Kidney (tissue), 14 donors: ENCODE data around the gene RGS12. TPM values are rescaled to one million over a fixed set of nuclear protein-coding genes. Genes with fewer than 3 reads are reported as not detected.

Experiments used
- DNase-seq, 5 donors: peaks; one replicate each; pipeline ENCODE4 v3.0.0-alpha.2; 2013 to 2020
- FAIRE-seq: peaks from 2 replicates; lab custom pipeline; 2012; peaks lifted over from hg19 to GRCh38; lab: Jason Lieb, UNC
- H3K27ac ChIP-seq, 2 donors: one replicate each; pipeline ENCODE4 v1.7.0; 2013; ENCODE audit warnings: low read depth in 2 of 2, low read length in 2 of 2, inconsistent platforms in 1 of 2
- H3K27me3 ChIP-seq: one replicate; pipeline ENCODE4 v1.7.1; 2013; ENCODE audit warnings: low read length, inconsistent platforms; ENCODE audit not compliant: control insufficient read depth, insufficient read depth
- H3K36me3 ChIP-seq, 3 donors: one replicate each; pipeline versions ENCODE4 v1.7.0 to v1.7.1; 2013; ENCODE audit warnings: low read length in 3 of 3, control low read depth in 1 of 3, inconsistent platforms in 1 of 3; ENCODE audit not compliant: insufficient read depth in 3 of 3, control insufficient read depth in 2 of 3
- H3K4me1 ChIP-seq, 3 donors: one replicate each; pipeline versions ENCODE4 v1.7.0 to v1.7.1; 2013; ENCODE audit warnings: low read length in 3 of 3, inconsistent platforms in 1 of 3, low read depth in 1 of 3; ENCODE audit not compliant: control insufficient read depth in 2 of 3, insufficient read depth in 2 of 3
- H3K4me3 ChIP-seq, 3 donors: one replicate each; pipeline versions ENCODE4 v1.7.0 to v1.8.1; 2013; ENCODE audit warnings: low read length in 3 of 3, control low read depth in 1 of 3, inconsistent platforms in 1 of 3
- H3K9ac ChIP-seq, 3 donors: one replicate each; pipeline versions ENCODE4 v1.7.0 to v1.7.1; 2013; ENCODE audit warnings: low read length in 3 of 3, control low read depth in 1 of 3, inconsistent platforms in 1 of 3
- H3K9me3 ChIP-seq, 3 donors: one replicate each; pipeline versions ENCODE4 v1.7.0 to v1.7.1; 2013; ENCODE audit warnings: low read length in 3 of 3, control low read depth in 1 of 3, inconsistent platforms in 1 of 3; ENCODE audit not compliant: control insufficient read depth in 2 of 3, insufficient read depth in 1 of 3
- intact Hi-C: fragments of 100-400 bp; cut with DNase I; formaldehyde crosslinking; loops from one replicate; pipeline ENCODE4 v1.11.1; 2022
- polyA plus RNA-seq: library from polyadenylated mRNA; stranded (reverse); fragments of 350-450 nt; fragmentation: Illumina TruSeq; extraction: RNeasy Lipid Tissue Mini Kit (QIAGEN cat#74804); gene quantifications from one replicate; pipeline ENCODE4 v1.2.3, GENCODE V29; 2014; ENCODE audit warnings: low read depth, low replicate concordance; ENCODE audit not compliant: insufficient read depth
- total RNA-seq: library from RNA; stranded (reverse); fragmentation: NEBNext Ultra II Directional; extraction: Animal tissue kit (Norgen Biotek cat#: 25700); gene quantifications from one replicate; pipeline ENCODE4 v1.2.1, GENCODE V29; 2021
- TF ChIP-seq, protein P1 (sequence below): IDR thresholded peaks from 3 replicates; pipeline ENCODE4 v1.5.1; 2012; ENCODE audit warnings: mild to moderate bottlenecking, moderate library complexity, borderline replicate concordance; ENCODE audit not compliant: insufficient read depth; ENCODE audit errors: extremely low read depth
- donor health status: control.
- donor health status: control.
- donor health status: control.
- donor health status: control.
- donor health status: control.
- donor health status: DM: yes; HTN: yes; CAD: no.
- donor health status: Normal renal cell carcinoma (clear cell type).

Gene RGS12
- total and polyA plus RNA-seq, 2 donors from 2014 or later: 18.0 to 35.5 TPM

DNA sequence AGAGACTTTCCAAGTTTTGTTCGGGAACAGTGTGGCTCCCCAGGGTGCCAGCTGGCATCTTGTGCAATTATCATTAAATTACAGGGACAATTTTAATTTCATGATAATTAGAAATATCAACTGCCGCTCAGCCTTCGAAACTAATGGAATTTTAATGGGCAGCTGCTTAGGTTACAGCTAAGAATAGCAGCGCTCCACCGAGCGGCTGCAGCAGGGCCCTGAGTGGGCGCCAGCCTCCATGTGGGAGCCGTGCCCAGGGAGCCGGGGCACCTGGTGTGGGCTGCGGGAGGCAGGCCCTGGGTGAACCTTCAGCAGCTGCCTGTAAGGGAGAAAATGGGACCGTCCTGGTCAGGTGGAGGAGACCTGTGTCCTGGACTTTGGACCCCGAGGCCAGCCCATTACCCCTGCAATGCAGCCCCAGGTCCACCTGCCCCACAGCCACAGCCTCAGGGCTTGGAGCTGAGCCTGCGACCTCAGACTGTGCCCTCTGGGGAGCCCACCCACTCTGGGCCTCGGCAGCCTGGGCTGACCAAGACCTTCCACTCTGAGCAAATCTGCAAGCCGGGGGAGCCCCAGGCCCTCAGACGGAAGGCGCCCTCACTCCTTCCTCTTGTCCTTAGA, 22.7 kb upstream of the RGS12 start:
- Histone ChIP-seq H3K9me3 (no peaks in the 10 kb centered on the region), H3K4me1 (peaks cover 0 to 4% (median 0%) of the 10 kb centered on the region in 3 donors), H3K4me3 (no peak overlapping the region), H3K27me3 (no peaks in the 10 kb centered on the region), H3K36me3 (no peaks in the 10 kb centered on the region), H3K9ac (no peak overlapping the region), H3K27ac (peak overlapping the region in 1 of 2 donors; percentile 65)
- TF ChIP-seq, protein P1, sequence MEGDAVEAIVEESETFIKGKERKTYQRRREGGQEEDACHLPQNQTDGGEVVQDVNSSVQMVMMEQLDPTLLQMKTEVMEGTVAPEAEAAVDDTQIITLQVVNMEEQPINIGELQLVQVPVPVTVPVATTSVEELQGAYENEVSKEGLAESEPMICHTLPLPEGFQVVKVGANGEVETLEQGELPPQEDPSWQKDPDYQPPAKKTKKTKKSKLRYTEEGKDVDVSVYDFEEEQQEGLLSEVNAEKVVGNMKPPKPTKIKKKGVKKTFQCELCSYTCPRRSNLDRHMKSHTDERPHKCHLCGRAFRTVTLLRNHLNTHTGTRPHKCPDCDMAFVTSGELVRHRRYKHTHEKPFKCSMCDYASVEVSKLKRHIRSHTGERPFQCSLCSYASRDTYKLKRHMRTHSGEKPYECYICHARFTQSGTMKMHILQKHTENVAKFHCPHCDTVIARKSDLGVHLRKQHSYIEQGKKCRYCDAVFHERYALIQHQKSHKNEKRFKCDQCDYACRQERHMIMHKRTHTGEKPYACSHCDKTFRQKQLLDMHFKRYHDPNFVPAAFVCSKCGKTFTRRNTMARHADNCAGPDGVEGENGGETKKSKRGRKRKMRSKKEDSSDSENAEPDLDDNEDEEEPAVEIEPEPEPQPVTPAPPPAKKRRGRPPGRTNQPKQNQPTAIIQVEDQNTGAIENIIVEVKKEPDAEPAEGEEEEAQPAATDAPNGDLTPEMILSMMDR: no peak
- intact Hi-C loops: no loop called here
- peak in 4 of 5 donors; percentile 43 to 67 (median 57) for DNase-seq
- no peak for FAIRE-seq

DNA sequence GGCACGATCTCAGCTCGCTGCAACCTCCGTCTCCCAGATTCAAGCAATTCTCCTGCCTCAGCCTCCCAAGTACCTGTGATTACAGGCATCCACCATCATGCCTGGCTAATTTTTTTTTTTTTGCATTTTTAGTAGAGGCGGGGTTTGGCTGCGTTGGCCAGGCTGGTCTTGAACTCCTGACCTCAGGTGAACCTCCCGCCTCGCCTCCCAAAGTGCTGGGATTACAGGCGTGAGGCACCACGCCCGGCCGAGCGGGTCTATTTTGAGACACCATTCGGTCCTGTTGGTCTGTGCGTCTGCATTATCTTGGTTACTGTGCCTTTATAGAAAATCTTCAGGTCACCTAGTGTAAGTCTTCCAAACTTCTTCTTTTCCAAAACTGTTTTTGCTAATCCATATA, 21.7 kb upstream of the RGS12 start:
- intact Hi-C loops: no loop called here
- FAIRE-seq: no peak
- Histone ChIP-seq H3K4me1 (peaks cover 0 to 4% (median 0%) of the 10 kb centered on the region in 3 donors), H3K27me3 (no peaks in the 10 kb centered on the region), H3K36me3 (no peaks in the 10 kb centered on the region), H3K4me3 (no peak overlapping the region), H3K9me3 (no peaks in the 10 kb centered on the region), H3K9ac (no peak overlapping the region), H3K27ac (no peak overlapping the region)
- DNase-seq: peak in 1 of 5 donors; percentile 17
- TF ChIP-seq, protein P1: no peak

DNA sequence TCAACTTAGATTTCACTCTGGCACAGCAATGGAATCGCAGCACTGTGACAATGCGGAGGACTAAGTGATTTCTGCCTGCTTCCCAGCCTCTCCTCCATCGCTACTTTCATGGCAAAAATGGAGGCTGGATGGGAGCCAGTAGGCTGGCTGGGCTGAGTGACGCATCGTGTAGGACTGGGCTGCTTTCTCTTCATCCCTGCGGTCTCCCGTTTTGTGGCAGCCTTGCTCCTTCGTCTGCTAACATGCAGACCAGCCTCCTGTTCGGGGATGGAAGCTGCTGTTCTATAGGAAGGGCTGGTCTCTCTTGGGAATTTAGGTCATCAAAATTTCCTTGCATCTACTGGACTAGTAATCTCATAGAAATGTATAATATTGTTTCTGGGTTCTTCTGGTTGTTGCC, 15.8 kb upstream of the RGS12 start:
- H3K36me3 ChIP-seq: no peaks in the 10 kb centered on the region
- H3K4me1 ChIP-seq: no peaks in the 10 kb centered on the region
- H3K9me3 ChIP-seq: no peaks in the 10 kb centered on the region
- H3K27ac ChIP-seq: no peak overlapping the region
- FAIRE-seq (no peak), DNase-seq (peak in 1 of 5 donors; percentile 28)
- intact Hi-C loops: no loop called here
- no peak overlapping the region for H3K9ac ChIP-seq
- TF ChIP-seq, protein P1: no peak
- no peaks in the 10 kb centered on the region for H3K27me3 ChIP-seq
- no peak overlapping the region for H3K4me3 ChIP-seq
